ENCODE data around the gene CBS.
"Not testable (repeated sequence)": the region's sequence is repeated elsewhere in the genome, so short reads cannot be mapped to it uniquely, and the experiment has no call there.

The CBS gene

DNA sequence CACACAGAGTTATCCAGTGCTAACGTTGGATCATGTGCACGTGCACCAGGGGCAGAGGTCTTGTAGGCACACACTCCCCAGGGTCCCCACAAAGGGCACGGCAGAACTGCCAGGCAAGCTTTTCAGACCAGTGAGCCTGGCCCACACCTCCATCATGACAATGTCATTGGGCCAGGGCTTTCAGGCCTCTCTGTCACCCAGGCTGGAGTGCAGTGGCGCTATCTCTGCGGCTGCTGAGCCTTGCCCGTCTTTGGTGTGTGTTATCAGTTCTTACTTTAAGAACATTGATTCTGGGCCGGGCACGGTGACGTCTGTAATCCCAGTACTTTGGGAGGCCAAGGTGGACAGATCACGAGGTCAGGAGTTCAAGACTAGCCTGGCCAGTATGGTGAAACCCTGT is 57.1 kb downstream of the CBS start:
- TF ChIP-seq CTCF (IDR thresholded peaks at IDR 0.05; ENCODE audit: low read depth, low read length) = no peak

DNA sequence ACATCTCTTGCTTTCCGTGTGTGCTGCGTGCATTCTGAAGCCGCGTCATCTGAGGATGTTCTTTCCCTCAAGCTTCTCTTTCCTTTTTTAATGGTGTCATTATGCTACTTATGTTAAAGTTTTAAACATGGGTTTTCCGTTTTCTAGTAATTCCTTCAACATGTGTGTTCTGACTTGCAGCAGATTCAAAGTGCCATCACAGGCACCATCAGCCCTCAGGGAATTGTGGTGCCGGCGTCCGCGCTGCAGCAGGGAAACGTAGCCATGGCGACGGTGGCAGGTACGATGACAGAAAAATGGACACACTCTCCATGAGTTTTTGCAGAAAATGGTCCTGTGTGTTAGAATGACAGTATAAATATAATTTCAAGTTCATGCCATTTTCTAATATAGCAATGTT is 58.9 kb downstream of the CBS start:
- H3K4me3 ChIP-seq (replicated peaks in 1 of 2; ENCODE audit: low read depth in 2 of 2, low read length in 2 of 2) = no peak overlapping the region
- TF ChIP-seq CTCF (IDR thresholded peaks at IDR 0.05; ENCODE audit: low read depth, low read length) = no peak
- DNase-seq (ENCODE audit: low read depth in 2 of 2) = no peak

More for the DNA sequence above, 57.1 kb downstream of the CBS start:
- H3K4me3 ChIP-seq (replicated peaks in 1 of 2; ENCODE audit: low read depth in 2 of 2, low read length in 2 of 2) = no peak overlapping the region
- no peak for DNase-seq (ENCODE audit: low read depth in 2 of 2)

DNA sequence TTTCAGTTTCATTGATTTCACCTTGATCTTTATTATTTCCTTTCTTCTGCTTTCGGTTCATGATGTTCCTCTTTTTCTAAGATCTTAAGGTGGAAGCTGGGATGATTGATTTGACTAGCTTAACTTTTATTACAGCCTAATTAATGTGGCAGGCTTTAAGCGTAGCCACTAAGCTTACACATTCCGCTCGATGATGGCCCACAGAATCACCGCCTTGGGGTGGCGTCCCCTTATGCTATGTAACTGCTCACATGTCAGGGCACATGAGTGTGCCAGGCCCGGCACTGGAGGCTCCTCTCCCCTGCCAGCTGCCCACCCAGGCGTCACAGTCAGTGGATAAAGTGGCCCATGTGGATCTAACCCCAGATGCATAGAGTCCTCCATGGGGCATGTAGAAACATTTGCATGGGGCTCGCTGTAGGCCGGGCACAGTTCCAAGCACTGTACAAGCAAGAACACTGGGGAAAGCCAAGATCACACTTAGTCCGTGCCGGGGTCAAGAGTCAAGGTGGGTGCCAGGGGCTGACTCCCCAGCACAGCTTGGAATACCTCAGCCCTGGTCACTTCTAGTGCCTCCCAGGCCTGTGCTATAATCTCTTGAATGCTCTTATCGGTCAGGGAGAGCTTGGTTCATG is 59.6 kb downstream of the CBS start:
- H3K4me3 ChIP-seq (replicated peaks in 1 of 2; ENCODE audit: low read depth in 2 of 2, low read length in 2 of 2) = no peak overlapping the region
- no peak for DNase-seq (ENCODE audit: low read depth in 2 of 2)
- no peak for TF ChIP-seq CTCF (IDR thresholded peaks at IDR 0.05; ENCODE audit: low read depth, low read length)

GRCh38 chr21:43012596-43012995 is 63.0 kb downstream of the CBS start:
- no peak for TF ChIP-seq CTCF (IDR thresholded peaks at IDR 0.05; ENCODE audit: low read depth, low read length)
- H3K4me3 ChIP-seq (replicated peaks in 1 of 2; ENCODE audit: low read depth in 2 of 2, low read length in 2 of 2) = no peak overlapping the region
- peak in 1 of 2 donors; percentile 35 for DNase-seq (ENCODE audit: low read depth in 2 of 2)

DNA sequence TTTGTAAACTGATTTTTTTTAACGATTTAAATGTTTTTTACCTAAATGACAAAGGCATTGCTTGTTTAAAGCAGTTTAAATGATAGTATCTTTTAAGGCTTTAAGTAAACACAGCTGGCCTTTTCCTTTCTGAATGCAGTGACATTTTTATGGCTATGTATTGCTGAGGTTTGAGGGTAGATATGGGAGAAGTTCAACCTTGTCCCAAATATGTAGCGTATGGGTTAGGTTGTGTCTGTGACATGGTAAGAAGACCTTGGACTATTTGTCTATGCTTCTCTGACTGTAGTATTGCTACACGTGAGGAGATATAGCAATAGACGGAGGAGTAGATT is 68.8 kb downstream of the CBS start:
- no peak overlapping the region for H3K4me3 ChIP-seq (replicated peaks in 1 of 2; ENCODE audit: low read depth in 2 of 2, low read length in 2 of 2)
- no peak for TF ChIP-seq CTCF (IDR thresholded peaks at IDR 0.05; ENCODE audit: low read depth, low read length)
- no peak for DNase-seq (ENCODE audit: low read depth in 2 of 2)

DNA sequence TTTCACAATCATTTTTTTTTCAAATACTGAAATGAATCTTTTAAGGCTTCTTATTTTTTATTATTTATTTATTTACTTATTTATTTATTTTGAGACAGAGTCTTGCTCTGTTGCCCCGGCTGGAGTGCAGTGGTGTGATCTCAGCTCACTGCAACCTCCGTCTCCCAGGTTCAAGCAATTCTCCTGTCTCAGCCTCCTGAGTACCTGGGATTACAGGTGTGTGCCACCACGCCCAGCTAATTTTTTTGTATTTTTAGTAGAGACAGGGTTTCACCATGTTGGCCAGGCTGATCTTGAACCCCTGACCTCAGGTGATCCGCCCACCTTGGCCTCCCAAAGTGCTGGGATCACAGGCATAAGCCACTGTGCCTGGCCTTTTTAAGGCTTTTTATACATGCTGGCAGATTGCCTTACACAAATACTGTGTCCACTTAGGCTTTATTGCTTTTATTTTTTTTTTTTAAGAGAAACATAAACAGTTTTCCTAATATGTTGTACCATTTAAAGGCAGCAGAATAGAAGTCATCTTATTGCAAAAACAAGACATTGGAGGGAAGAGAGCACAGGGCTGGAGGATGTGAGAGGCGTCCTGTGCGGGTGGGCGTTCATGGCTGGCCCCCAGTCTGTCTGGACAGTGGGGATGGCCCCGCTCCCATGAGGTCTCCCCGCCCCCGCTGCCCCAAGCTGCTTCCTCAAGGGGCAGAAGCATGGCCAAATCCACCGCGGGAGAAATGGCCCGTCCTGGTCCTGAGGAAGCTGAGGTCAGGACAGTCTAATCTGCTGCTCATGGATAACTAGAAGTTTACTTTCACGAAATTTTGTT is 69.4 kb downstream of the CBS start:
- not testable (repeated sequence) for H3K4me3 ChIP-seq (replicated peaks in 1 of 2; ENCODE audit: low read depth in 2 of 2, low read length in 2 of 2); DNase-seq (ENCODE audit: low read depth in 2 of 2)

DNA sequence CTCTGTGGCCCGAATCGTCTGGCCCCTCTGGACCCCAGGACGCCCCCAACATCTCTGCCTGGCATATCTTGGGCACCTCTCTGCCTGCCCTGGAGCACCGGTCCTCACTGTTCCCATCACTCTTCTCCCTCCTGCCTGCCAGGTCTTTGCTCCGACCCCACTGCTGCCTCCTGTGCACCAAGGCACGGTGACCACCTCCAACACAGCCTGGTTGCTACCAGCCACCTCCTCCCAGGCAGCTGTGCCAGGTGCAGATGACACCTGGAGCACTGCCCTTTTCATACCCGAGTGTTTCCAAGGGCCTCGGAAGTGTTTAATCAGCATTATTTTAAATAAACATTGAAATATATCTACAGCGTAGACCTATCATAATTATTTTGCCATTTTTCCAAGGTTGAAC is 70.0 kb downstream of the CBS start:
- no peak for DNase-seq (ENCODE audit: low read depth in 2 of 2)
- H3K4me3 ChIP-seq (replicated peaks in 1 of 2; ENCODE audit: low read depth in 2 of 2, low read length in 2 of 2) = no peak overlapping the region
- TF ChIP-seq CTCF (IDR thresholded peaks at IDR 0.05; ENCODE audit: low read depth, low read length) = no peak
